Psoas muscle (tissue), 8 donors: ENCODE results near the gene OARD1. TPM values are rescaled to one million over a fixed set of nuclear protein-coding genes. Genes with fewer than 3 reads are reported as not detected.

ENCODE experiments used
- ATAC-seq, 4 donors: fragments of 200-7000 bp; cut with Tn5 transposase; one replicate each; pipeline ENCODE4 v1.9.1; 2020; ENCODE audit warnings: moderate library complexity in 3 of 4, mild to moderate bottlenecking in 2 of 4
- DNase-seq, 2 donors: peaks; one replicate each; pipeline ENCODE4 v3.0.0-alpha.2; 2020
- H3K27ac ChIP-seq: fragments of 200-600 bp; one replicate; pipeline ENCODE4 v1.8.0; 2022
- H3K27me3 ChIP-seq, 3 donors: fragments of 200-600 bp in 1 of 3; one replicate each; pipeline versions ENCODE4 v1.6.1 to v1.8.0; 2013 to 2022; ENCODE audit warnings: low read length in 2 of 3, mild to moderate bottlenecking in 2 of 3, moderate library complexity in 1 of 3; ENCODE audit not compliant: insufficient read depth in 3 of 3
- H3K36me3 ChIP-seq, 2 donors: fragments of 200-600 bp in 1 of 2; one replicate each; pipeline versions ENCODE4 v1.6.1 to v1.8.0; 2013 to 2022; ENCODE audit warnings: low read depth in 1 of 2, mild to moderate bottlenecking in 1 of 2, moderate library complexity in 1 of 2; ENCODE audit not compliant: insufficient read depth in 1 of 2
- H3K4me1 ChIP-seq: fragments of 200-600 bp; one replicate; pipeline ENCODE4 v1.8.0; 2022
- H3K4me3 ChIP-seq: fragments of 200-600 bp; one replicate; pipeline ENCODE4 v1.8.0; 2022; ENCODE audit warnings: mild to moderate bottlenecking
- H3K9me3 ChIP-seq: fragments of 200-600 bp; one replicate; pipeline ENCODE4 v1.8.0; 2022
- WGBS, 3 donors: extraction: QIAGEN DNeasy Blood & Tissue Kit; methylation state at CpG; one replicate each; pipeline versions ENCODE4 v1.1.6 to v1.1.7; 2013; 5-methylcytosine and 5-hydroxymethylcytosine counted together
- intact Hi-C, 2 donors: fragments of 100-400 bp; cut with DNase I; formaldehyde crosslinking; loops; one replicate each; pipeline versions ENCODE4 v1.11.0 to v1.14.2; 2022
- polyA plus RNA-seq, 3 donors: library from polyadenylated mRNA; stranded (reverse); fragments of 200-250 nt; gene quantifications; one replicate each; pipeline ENCODE4 v1.2.3, GENCODE V29; 2013
- total RNA-seq, 4 donors: library from RNA; stranded (reverse); fragmentation: NEBNext Ultra II Directional in 2 of 4; extraction: Animal tissue kit (Norgen Biotek cat#: 25700) in 2 of 4; gene quantifications; one replicate each; pipeline versions ENCODE4 v1.2.1 to v1.2.4, GENCODE V29; 2021 to 2023
- TF ChIP-seq, protein P1 (sequence below): fragments of 200-600 bp; IDR thresholded peaks from one replicate; pipeline ENCODE4 v1.8.0; 2022; ENCODE audit warnings: antibody characterized with exemption
- donor health status: healthy with polysubstance abuse.
- donor health status: DM: no; HTN: no; CAD: no; lungs with moderate emphysema.
- donor health status: Bipolar disorder and iron deficiency.
- donor health status: healthy.
- donor health status: DM: yes; HTN: yes; CAD: no.
- donor health status: DM: no; HTN: no; CAD: no.
- donor health status: DM: no; HTN: no; CAD: no.
- donor health status: DM: yes; HTN: yes; CAD: no.

OARD1 gene
- total and polyA plus RNA-seq, 7 donors: 13.5 to 74.6 (median 23.4) TPM

- intact Hi-C loops: no loop called here
- peak; percentile 86 to 93 for DNase-seq
- peak; percentile 41 to 55 (median 45) for ATAC-seq
These were observed 1.2 kb upstream of the OARD1 start for GRCh38 chr6:41073203-41073967.

GRCh38 chr6:41072836-41073202 is 663 bp upstream of the OARD1 start, which contains the start of gene NFYA:
TSS of gene NFYA (plus strand) at chr6:41072974. CDS start at chr6:41079090, 6,116 bp downstream.
- TF ChIP-seq, protein P1, sequence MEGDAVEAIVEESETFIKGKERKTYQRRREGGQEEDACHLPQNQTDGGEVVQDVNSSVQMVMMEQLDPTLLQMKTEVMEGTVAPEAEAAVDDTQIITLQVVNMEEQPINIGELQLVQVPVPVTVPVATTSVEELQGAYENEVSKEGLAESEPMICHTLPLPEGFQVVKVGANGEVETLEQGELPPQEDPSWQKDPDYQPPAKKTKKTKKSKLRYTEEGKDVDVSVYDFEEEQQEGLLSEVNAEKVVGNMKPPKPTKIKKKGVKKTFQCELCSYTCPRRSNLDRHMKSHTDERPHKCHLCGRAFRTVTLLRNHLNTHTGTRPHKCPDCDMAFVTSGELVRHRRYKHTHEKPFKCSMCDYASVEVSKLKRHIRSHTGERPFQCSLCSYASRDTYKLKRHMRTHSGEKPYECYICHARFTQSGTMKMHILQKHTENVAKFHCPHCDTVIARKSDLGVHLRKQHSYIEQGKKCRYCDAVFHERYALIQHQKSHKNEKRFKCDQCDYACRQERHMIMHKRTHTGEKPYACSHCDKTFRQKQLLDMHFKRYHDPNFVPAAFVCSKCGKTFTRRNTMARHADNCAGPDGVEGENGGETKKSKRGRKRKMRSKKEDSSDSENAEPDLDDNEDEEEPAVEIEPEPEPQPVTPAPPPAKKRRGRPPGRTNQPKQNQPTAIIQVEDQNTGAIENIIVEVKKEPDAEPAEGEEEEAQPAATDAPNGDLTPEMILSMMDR: no peak
- intact Hi-C loops: no loop called here
- Histone ChIP-seq H3K9me3 (no peaks in the 10 kb centered on the region), H3K27ac (peak within 1 kb of the TSS; percentile 100), H3K27me3 (no peaks in the 10 kb centered on the region), H3K4me3 (peak within 1 kb of the TSS; percentile 90), H3K36me3 (peaks cover 0 to 32% of the 10 kb centered on the region in 2 donors), H3K4me1 (peaks cover 34% of the 10 kb centered on the region)
- 0 to 1% (median 1%) methylated on average over 14 to 37 of the region's 37 CpGs for WGBS, 3 donors
- ATAC-seq: peak; percentile 75 to 83 (median 78)
- peak in 1 of 2 donors; percentile 100 for DNase-seq

More at GRCh38 chr6:41073203-41073967, 1.2 kb upstream of the OARD1 start:
- 0% methylated on average over 34 to 74 of the region's 74 CpGs for WGBS, 3 donors
- TF ChIP-seq, protein P1: peak; percentile 43
- Histone ChIP-seq H3K9me3 (no peaks in the 10 kb centered on the region), H3K27me3 (no peaks in the 10 kb centered on the region), H3K4me3 (peak overlapping the region; percentile 90), H3K36me3 (peaks cover 0 to 26% of the 10 kb centered on the region in 2 donors), H3K4me1 (peaks cover 40% of the 10 kb centered on the region), H3K27ac (peak overlapping the region; percentile 100)

GRCh38 chr6:41071501-41071922 is 644 bp downstream of the OARD1 start:
- intact Hi-C loops: loop anchor here in 1 of 2 donors (2.0 kb wide), 1 partner anchor 43 kb away; no protein-coding TSS in a partner anchor

GRCh38 chr6:41066867-41067304 is 5.3 kb downstream of the OARD1 start:
- Histone ChIP-seq H3K36me3 (peaks cover 2 to 85% of the 10 kb centered on the region in 2 donors), H3K27ac (peak overlapping the region; percentile 92), H3K4me1 (peaks cover 39% of the 10 kb centered on the region), H3K27me3 (no peaks in the 10 kb centered on the region), H3K9me3 (no peaks in the 10 kb centered on the region), H3K4me3 (no peak overlapping the region)
- DNase-seq (peak; percentile 69 to 81), ATAC-seq (peak in 1 of 4 donors; percentile 23)
- TF ChIP-seq, protein P1: peak; percentile 90
- intact Hi-C loops: loop anchor here (5.0 to 10.0 kb wide), 3 partner anchors 40 to 62 kb away; no protein-coding TSS in a partner anchor
- WGBS, 3 donors: 9 to 14% (median 9%) methylated on average over 3 of the region's 3 CpGs

More at GRCh38 chr6:41071501-41071922, 644 bp downstream of the OARD1 start:
- Histone ChIP-seq H3K4me3 (peak overlapping the region; percentile 90), H3K27ac (peak overlapping the region; percentile 100), H3K27me3 (no peaks in the 10 kb centered on the region), H3K9me3 (no peaks in the 10 kb centered on the region), H3K36me3 (peaks cover 0 to 43% of the 10 kb centered on the region in 2 donors), H3K4me1 (peaks cover 31% of the 10 kb centered on the region)
- no peak for ATAC-seq
- no peak for DNase-seq
- TF ChIP-seq, protein P1: no peak
- 0 to 1% (median 0%) methylated on average over 16 of the region's 16 CpGs for WGBS, 3 donors
